ENCODE measurements around the gene MAP4K5.

MAP4K5 gene

GRCh38 chr14:50488521-50488920 lies 43.8 kb downstream of the MAP4K5 start:
- Mint-ChIP-seq H3K27ac (no peak overlapping the region), H3K27me3 (ENCODE audit: low read depth) (no peaks in the 10 kb centered on the region), H3K9me3 (no peaks in the 10 kb centered on the region), H3K36me3 (ENCODE audit: low read depth) (peaks cover 41% of the 10 kb centered on the region), H3K4me1 (no peaks in the 10 kb centered on the region), H3K4me3 (no peak overlapping the region)
- no peak for TF ChIP-seq CTCF (IDR thresholded peaks at IDR 0.05; ENCODE audit: unreplicated experiment in 3 of 3)

- Mint-ChIP-seq H3K4me1 (no peaks in the 10 kb centered on the region), H3K4me3 (no peak overlapping the region), H3K27me3 (ENCODE audit: low read depth) (no peaks in the 10 kb centered on the region), H3K27ac (no peak overlapping the region), H3K9me3 (peaks cover 5% of the 10 kb centered on the region), H3K36me3 (ENCODE audit: low read depth) (peaks cover 57% of the 10 kb centered on the region)
- no peak for TF ChIP-seq CTCF (IDR thresholded peaks at IDR 0.05; ENCODE audit: unreplicated experiment in 3 of 3)
Observed at GRCh38 chr14:50479041-50479440, 53.3 kb downstream of the MAP4K5 start.

- Mint-ChIP-seq H3K4me3 (no peak overlapping the region), H3K27ac (no peak overlapping the region), H3K36me3 (ENCODE audit: low read depth) (peaks cover 63% of the 10 kb centered on the region), H3K4me1 (no peaks in the 10 kb centered on the region), H3K9me3 (peaks cover 5% of the 10 kb centered on the region), H3K27me3 (ENCODE audit: low read depth) (no peaks in the 10 kb centered on the region)
- TF ChIP-seq CTCF (IDR thresholded peaks at IDR 0.05; ENCODE audit: unreplicated experiment in 3 of 3) = no peak
Observed at GRCh38 chr14:50477760-50478159, 54.6 kb downstream of the MAP4K5 start.

- no peak for TF ChIP-seq CTCF (IDR thresholded peaks at IDR 0.05; ENCODE audit: unreplicated experiment in 3 of 3)
- Mint-ChIP-seq H3K27ac (no peak overlapping the region), H3K27me3 (ENCODE audit: low read depth) (no peaks in the 10 kb centered on the region), H3K4me3 (no peak overlapping the region), H3K9me3 (peaks cover 12% of the 10 kb centered on the region), H3K4me1 (no peaks in the 10 kb centered on the region), H3K36me3 (ENCODE audit: low read depth) (peaks cover 71% of the 10 kb centered on the region)
Observed at GRCh38 chr14:50476134-50476533, 56.2 kb downstream of the MAP4K5 start.

GRCh38 chr14:50475460-50475859 lies 56.9 kb downstream of the MAP4K5 start:
- Mint-ChIP-seq H3K9me3 (peaks cover 12% of the 10 kb centered on the region), H3K27me3 (ENCODE audit: low read depth) (no peaks in the 10 kb centered on the region), H3K4me3 (no peak overlapping the region), H3K36me3 (ENCODE audit: low read depth) (peaks cover 73% of the 10 kb centered on the region), H3K27ac (no peak overlapping the region), H3K4me1 (no peaks in the 10 kb centered on the region)
- no peak for TF ChIP-seq CTCF (IDR thresholded peaks at IDR 0.05; ENCODE audit: unreplicated experiment in 3 of 3)

GRCh38 chr14:50471838-50472465 lies 60.4 kb downstream of the MAP4K5 start:
- Mint-ChIP-seq H3K27me3 (ENCODE audit: low read depth) (no peaks in the 10 kb centered on the region), H3K36me3 (ENCODE audit: low read depth) (peaks cover 83% of the 10 kb centered on the region), H3K4me1 (no peaks in the 10 kb centered on the region), H3K27ac (no peak overlapping the region), H3K4me3 (no peak overlapping the region), H3K9me3 (peaks cover 11% of the 10 kb centered on the region)
- no peak for TF ChIP-seq CTCF (IDR thresholded peaks at IDR 0.05; ENCODE audit: unreplicated experiment in 3 of 3)

All from nephron (organoid).